GM12878 (cell line): ENCODE measurements around the gene ATP1A3. TPM values are rescaled to one million over a fixed set of nuclear protein-coding genes. Genes with fewer than 3 reads are reported as not detected.

ENCODE experiments used
- ATAC-seq: fragments of 200-7000 bp; cut with Tn5 transposase; 3 replicates; pipeline ENCODE4 v1.9.1; 2020; ENCODE audit warnings: mild to moderate bottlenecking, moderate library complexity
- BruUV-seq: library from RNA; stranded (reverse); fragments of 400-500 nt; replicated peaks from 2 replicates; lab custom pipeline; 2021; lab: Mats Ljungman, UMichigan
- CTCF ChIA-PET: fragments of 300-600 bp; sonication (Branson Sonifier 250); formaldehyde crosslinking; extraction: SDS; loops from one replicate; lab custom pipeline; 2021; ENCODE audit warnings: inconsistent platforms; lab: Yijun Ruan, JAX
- POLR2A ChIA-PET: fragments of 350-600 bp; formaldehyde crosslinking; extraction: SDS; loops from one replicate; lab custom pipeline; 2021; ENCODE audit warnings: inconsistent platforms; lab: Charles Lee
- RAD21 ChIA-PET: fragments of 300-600 bp; sonication (Branson Sonifier 250); formaldehyde crosslinking; loops from one replicate; lab custom pipeline; 2023; ENCODE audit warnings: antibody characterized with exemption; ENCODE audit not compliant: unreplicated experiment; lab: Charles Lee
- SMC1A ChIA-PET: fragments of 300-600 bp; sonication (Branson Sonifier 250); formaldehyde crosslinking; loops from one replicate; lab custom pipeline; 2023; ENCODE audit not compliant: unreplicated experiment, uncharacterized antibody; lab: Charles Lee
- DNase-seq: peaks from one replicate; pipeline ENCODE4 v3.0.0-alpha.2; 2011; ENCODE audit warnings: low read depth, low spot score
- FAIRE-seq: peaks from 3 replicates; lab custom pipeline; 2011; peaks lifted over from hg19 to GRCh38; lab: Jason Lieb, UNC
- H2AFZ ChIP-seq: 2 replicates; pipeline ENCODE4 v1.6.0; 2011; ENCODE audit warnings: low read depth, low read length, control low read depth; ENCODE audit not compliant: control insufficient read depth
- H3K27ac ChIP-seq: 2 replicates; pipeline ENCODE4 v1.5.1; 2011; ENCODE audit warnings: control low read depth; ENCODE audit not compliant: control insufficient read depth, insufficient read depth
- H3K27me3 ChIP-seq, 2 experiments: replicated peaks in 1 of 2; 2 replicates each; pipeline versions ENCODE4 v1.6.0 to v1.6.1; 2011; ENCODE audit warnings: low read length in 1 of 2; ENCODE audit not compliant: control insufficient read depth in 2 of 2, insufficient read depth in 2 of 2
- H3K36me3 ChIP-seq, 2 experiments: 2 replicates each; pipeline ENCODE4 v1.5.1; 2011; ENCODE audit warnings: low read length in 1 of 2; ENCODE audit not compliant: control insufficient read depth in 2 of 2, insufficient read depth in 2 of 2
- H3K4me1 ChIP-seq: 2 replicates; pipeline ENCODE4 v1.6.1; 2011; ENCODE audit warnings: mild to moderate bottlenecking, low read length, moderate library complexity, mixed read lengths; ENCODE audit not compliant: control insufficient read depth, insufficient read depth
- H3K4me2 ChIP-seq: 2 replicates; pipeline ENCODE4 v1.6.0; 2011; ENCODE audit warnings: control low read depth; ENCODE audit not compliant: control insufficient read depth, insufficient read depth
- H3K4me3 ChIP-seq: fragments of 200-600 bp; sonication (generic); 2 replicates; pipeline ENCODE4 v1.5.1; 2016
- H3K79me2 ChIP-seq: 2 replicates; pipeline ENCODE4 v1.6.0; 2011; ENCODE audit warnings: low read length; ENCODE audit not compliant: control insufficient read depth, insufficient read depth
- H3K9ac ChIP-seq: 2 replicates; pipeline ENCODE4 v1.8.0; 2011; ENCODE audit warnings: low read length, control low read depth, mixed read lengths; ENCODE audit not compliant: control insufficient read depth, insufficient read depth
- H3K9me3 ChIP-seq: replicated peaks from 3 replicates; pipeline ENCODE4 v1.5.1; 2011; ENCODE audit warnings: mild to moderate bottlenecking, low read length; ENCODE audit not compliant: control insufficient read depth, insufficient read depth
- H4K20me1 ChIP-seq: 2 replicates; pipeline ENCODE4 v1.6.0; 2011; ENCODE audit not compliant: control insufficient read depth, insufficient read depth
- CHD1 ChIP-seq: IDR thresholded peaks from 2 replicates; pipeline ENCODE4 v1.6.1; 2012; ENCODE audit warnings: low read depth, low read length, improper control_type of control experiment
- DPF2 ChIP-seq: fragments of 450-650 bp; IDR thresholded peaks from 2 replicates; pipeline ENCODE4 v1.6.1; 2017; ENCODE audit warnings: mild to moderate bottlenecking
- EGR1 ChIP-seq, 2 experiments: IDR thresholded peaks; 1 replicate in 1 of 2; 2 replicates in 1 of 2; pipeline ENCODE4 v1.6.1; 2011 to 2012; ENCODE audit warnings: low read depth in 2 of 2, low read length in 2 of 2, borderline replicate concordance in 1 of 2, mild to moderate bottlenecking in 1 of 2, moderate library complexity in 1 of 2
- NFIC ChIP-seq: IDR thresholded peaks from 2 replicates; pipeline ENCODE4 v1.6.1; 2012; ENCODE audit warnings: low read depth, mild to moderate bottlenecking, inconsistent platforms, low read length, moderate library complexity
- PAX5 ChIP-seq: IDR thresholded peaks from 2 replicates; pipeline ENCODE4 v1.6.1; 2011; ENCODE audit warnings: low read depth, low read length, borderline replicate concordance
- PML ChIP-seq: IDR thresholded peaks from 2 replicates; pipeline ENCODE4 v1.6.1; 2012; ENCODE audit warnings: low read length, inconsistent platforms
- RFX5 ChIP-seq: IDR thresholded peaks from 2 replicates; pipeline ENCODE4 v1.6.1; 2011; ENCODE audit warnings: low read depth, low read length, improper control_type of control experiment
- ZBTB40 ChIP-seq: fragments of 450-650 bp; IDR thresholded peaks from 2 replicates; pipeline ENCODE4 v1.6.1; 2016; ENCODE audit warnings: mild to moderate bottlenecking, moderate library complexity, borderline replicate concordance
- WGBS: methylation state at CpG from one replicate; pipeline ENCODE4 v1.1.6; 2016; ENCODE audit warnings: low lambda C conversion rate; ENCODE audit not compliant: insufficient replicate concordance, insufficient coverage; ENCODE audit errors: missing lambda C conversion rate; 5-methylcytosine and 5-hydroxymethylcytosine counted together
- in situ Hi-C: fragments of 300-500 bp; cut with MboI; formaldehyde crosslinking; loops from 9 replicates; pipeline ENCODE4 v1.14.3; 2018; ENCODE audit warnings: mixed read lengths
- intact Hi-C: fragments of 100-400 bp; cut with micrococcal nuclease; formaldehyde crosslinking; loops from one replicate; pipeline ENCODE4 v1.14.2; 2022; ENCODE audit not compliant: unreplicated experiment
- polyA plus RNA-seq, 11 experiments: library from polyadenylated mRNA; depleted of rRNA in 4 of 11; unstranded in 6 of 11; stranded (reverse) in 5 of 11; fragments of >200 nt; fragmentation: Nextera tagmentation in 4 of 11; fragmentation: Illumina TruSeq in 1 of 11; extraction: Ambion mirVana in 4 of 11; extraction: Trizol in 1 of 11; gene quantifications; 1 replicate in 1 of 11; 2 replicates in 10 of 11; pipeline versions ENCODE4 v1.2.1 to v1.2.3, GENCODE V29; 2011 to 2016; ENCODE audit warnings: inconsistent platforms in 2 of 11, missing spikeins in 2 of 11, low read depth in 1 of 11
- total RNA-seq, 4 experiments: library from RNA; depleted of rRNA in 3 of 4; stranded (reverse); fragments of >200 nt in 3 of 4; fragmentation: Illumina TruSeq in 1 of 4; extraction: Trizol in 1 of 4; gene quantifications; 2 replicates each; pipeline versions ENCODE4 v1.2.1 to v1.2.3, GENCODE V29; 2013 to 2021
- TF ChIP-seq, protein P1 (sequence below): fragments of 450-650 bp; IDR thresholded peaks from 2 replicates; pipeline ENCODE4 v1.6.1; 2017; ENCODE audit warnings: mild to moderate bottlenecking, moderate library complexity

The ATP1A3 gene
- total and polyA plus RNA-seq, 10 of the 15 experiments (the other 5 are each of a cell fraction or from before 2014, with no cell fraction given): 0.17 to 0.86 (median 0.32) TPM; not detected in 2

GRCh38 chr19:42033413-42033812 is 39.4 kb upstream of the ATP1A3 start (continued):
- TF ChIP-seq, protein P1, sequence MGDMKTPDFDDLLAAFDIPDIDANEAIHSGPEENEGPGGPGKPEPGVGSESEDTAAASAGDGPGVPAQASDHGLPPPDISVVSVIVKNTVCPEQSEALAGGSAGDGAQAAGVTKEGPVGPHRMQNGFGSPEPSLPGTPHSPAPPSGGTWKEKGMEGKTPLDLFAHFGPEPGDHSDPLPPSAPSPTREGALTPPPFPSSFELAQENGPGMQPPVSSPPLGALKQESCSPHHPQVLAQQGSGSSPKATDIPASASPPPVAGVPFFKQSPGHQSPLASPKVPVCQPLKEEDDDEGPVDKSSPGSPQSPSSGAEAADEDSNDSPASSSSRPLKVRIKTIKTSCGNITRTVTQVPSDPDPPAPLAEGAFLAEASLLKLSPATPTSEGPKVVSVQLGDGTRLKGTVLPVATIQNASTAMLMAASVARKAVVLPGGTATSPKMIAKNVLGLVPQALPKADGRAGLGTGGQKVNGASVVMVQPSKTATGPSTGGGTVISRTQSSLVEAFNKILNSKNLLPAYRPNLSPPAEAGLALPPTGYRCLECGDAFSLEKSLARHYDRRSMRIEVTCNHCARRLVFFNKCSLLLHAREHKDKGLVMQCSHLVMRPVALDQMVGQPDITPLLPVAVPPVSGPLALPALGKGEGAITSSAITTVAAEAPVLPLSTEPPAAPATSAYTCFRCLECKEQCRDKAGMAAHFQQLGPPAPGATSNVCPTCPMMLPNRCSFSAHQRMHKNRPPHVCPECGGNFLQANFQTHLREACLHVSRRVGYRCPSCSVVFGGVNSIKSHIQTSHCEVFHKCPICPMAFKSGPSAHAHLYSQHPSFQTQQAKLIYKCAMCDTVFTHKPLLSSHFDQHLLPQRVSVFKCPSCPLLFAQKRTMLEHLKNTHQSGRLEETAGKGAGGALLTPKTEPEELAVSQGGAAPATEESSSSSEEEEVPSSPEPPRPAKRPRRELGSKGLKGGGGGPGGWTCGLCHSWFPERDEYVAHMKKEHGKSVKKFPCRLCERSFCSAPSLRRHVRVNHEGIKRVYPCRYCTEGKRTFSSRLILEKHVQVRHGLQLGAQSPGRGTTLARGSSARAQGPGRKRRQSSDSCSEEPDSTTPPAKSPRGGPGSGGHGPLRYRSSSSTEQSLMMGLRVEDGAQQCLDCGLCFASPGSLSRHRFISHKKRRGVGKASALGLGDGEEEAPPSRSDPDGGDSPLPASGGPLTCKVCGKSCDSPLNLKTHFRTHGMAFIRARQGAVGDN: no peak

GRCh38 chr19:42032431-42032830 is 38.4 kb upstream of the ATP1A3 start:
- H3K4me1 ChIP-seq: no peaks in the 10 kb centered on the region
- peaks cover 0 to 2% of the 10 kb centered on the region in 2 experiments; a peak in 1 of 4 replicates for H3K27me3 ChIP-seq
- H3K79me2 ChIP-seq: no peaks in the 10 kb centered on the region
- CTCF ChIA-PET: no interaction called here
- intact Hi-C loops (no loop called here), in situ Hi-C loops (no loop called here)
- RAD21 ChIA-PET: no interaction called here
- 30% methylated on average over 5 of the region's 5 CpGs for WGBS
- no peak overlapping the region for H2AFZ ChIP-seq
- DNase-seq: no peak
- H3K9me3 ChIP-seq: no peaks in the 10 kb centered on the region
- H4K20me1 ChIP-seq: no peaks in the 10 kb centered on the region
- H3K9ac ChIP-seq: no peak overlapping the region
- ATAC-seq: no peak
- no peak overlapping the region for H3K27ac ChIP-seq
- no peak overlapping the region for H3K4me2 ChIP-seq
- POLR2A ChIA-PET: no interaction called here
- BruUV-seq: no TSS peak
- H3K36me3 ChIP-seq: no peaks in the 10 kb centered on the region
- no peak for FAIRE-seq
- H3K4me3 ChIP-seq: no peak overlapping the region
- SMC1A ChIA-PET: no interaction called here
- no peak for TF ChIP-seq NFIC
- TF ChIP-seq CHD1: no peak
- TF ChIP-seq, protein P1: no peak
- TF ChIP-seq ZBTB40: no peak
- TF ChIP-seq EGR1 (IDR thresholded peaks at IDR 0.05; ENCODE audit: borderline replicate concordance in 1 of 2, low read depth in 2 of 2, low read length in 2 of 2): no peak
- TF ChIP-seq DPF2: no peak
- TF ChIP-seq RFX5: no peak
- TF ChIP-seq PML: no peak
- TF ChIP-seq PAX5: no peak
